Measurements from ENCODE around the gene KLK14. TPM values are rescaled to one million over a fixed set of nuclear protein-coding genes. Genes with fewer than 3 reads are reported as not detected.

The KLK14 gene
- total RNA-seq, 1 experiment from 2014 or later: 0.76 TPM

- Histone ChIP-seq H3K27me3 (ENCODE audit: insufficient read depth, low read length) (0 out of 2 replicates have a peak, but pooled peaks cover 4% of the 10 kb centered on the region), H3K79me2 (ENCODE audit: insufficient read depth, low read length) (no peaks in the 10 kb centered on the region), H3K9ac (ENCODE audit: low read length) (no peak overlapping the region), H3K4me2 (ENCODE audit: low read length) (no peak overlapping the region), H3K4me1 (ENCODE audit: control insufficient read depth in 1 of 2, insufficient read depth in 2 of 2, low read length in 2 of 2) (peaks cover 2 to 7% of the 10 kb centered on the region in 2 experiments; a peak in 1 of 4 replicates), H4K20me1 (ENCODE audit: insufficient read depth) (no peaks in the 10 kb centered on the region), H2AFZ (ENCODE audit: low read depth, low read length, poor library complexity, severe bottlenecking) (no peak overlapping the region), H3K4me3 (replicated peaks in 1 of 2; ENCODE audit: low read depth in 1 of 2, low read length in 2 of 2) (no peak overlapping the region), H3K36me3 (ENCODE audit: control insufficient read depth in 1 of 2, insufficient read depth in 2 of 2, low read length in 2 of 2) (no peaks in the 10 kb centered on the region), H3K9me2 (ENCODE audit: insufficient read depth) (no peaks in the 10 kb centered on the region), H3K9me3 (ENCODE audit: control insufficient read depth in 1 of 2, insufficient read depth in 1 of 2, low read depth in 1 of 2, low read length in 2 of 2) (no peaks in the 10 kb centered on the region), H3K27ac (ENCODE audit: low read depth, low read length) (no peak overlapping the region)
- TF ChIP-seq RAD21 (IDR thresholded peaks at IDR 0.05; ENCODE audit: low read depth) (no peak), YY1 (IDR thresholded peaks at IDR 0.05; ENCODE audit: extremely low read depth, insufficient replicate concordance, low read depth, low read length) (no peak), SIN3A (IDR thresholded peaks at IDR 0.05; ENCODE audit: low read depth) (no peak), EZH2 (IDR thresholded peaks at IDR 0.05) (no peak), POLR2A (IDR thresholded peaks at IDR 0.05; ENCODE audit: borderline replicate concordance, extremely low read depth, insufficient read depth, insufficient read length) (no peak), TCF7L2 (IDR thresholded peaks at IDR 0.05; ENCODE audit: borderline replicate concordance, extremely low read depth, insufficient read depth, insufficient read length) (no peak), JUND (IDR thresholded peaks at IDR 0.05) (no peak), MAX (IDR thresholded peaks at IDR 0.05) (no peak), SRF (IDR thresholded peaks at IDR 0.05; ENCODE audit: low read depth) (no peak), CBX3 (IDR thresholded peaks at IDR 0.05; ENCODE audit: low read depth) (no peak), ELF1 (IDR thresholded peaks at IDR 0.05; ENCODE audit: borderline replicate concordance, low read depth) (no peak)
- POLR2A ChIA-PET: no interaction called here
- RAD21 ChIA-PET (ENCODE audit: low non-redundant PET in 1 of 2, low total read pairs in 2 of 2, uncharacterized antibody in 2 of 2, unreplicated experiment in 2 of 2): no interaction called here
- BruUV-seq (replicated peaks): no TSS peak
- intact Hi-C loops (cut with micrococcal nuclease): no loop called here
- CTCF ChIA-PET: no interaction called here
- ATAC-seq: no peak
- no peak for DNase-seq (ENCODE audit: low read depth, low spot score)
These were observed 45.1 kb upstream of the KLK14 start for GRCh38 chr19:51127755-51128154.

GRCh38 chr19:51127032-51127431 lies 44.3 kb upstream of the KLK14 start:
- Histone ChIP-seq H3K4me3 (replicated peaks in 1 of 2; ENCODE audit: low read depth in 1 of 2, low read length in 2 of 2) (no peak overlapping the region), H2AFZ (ENCODE audit: low read depth, low read length, poor library complexity, severe bottlenecking) (no peak overlapping the region), H3K27ac (ENCODE audit: low read depth, low read length) (no peak overlapping the region), H4K20me1 (ENCODE audit: insufficient read depth) (no peaks in the 10 kb centered on the region), H3K4me2 (ENCODE audit: low read length) (no peak overlapping the region), H3K4me1 (ENCODE audit: control insufficient read depth in 1 of 2, insufficient read depth in 2 of 2, low read length in 2 of 2) (peaks cover under 1 to 2% of the 10 kb centered on the region in 2 experiments; a peak in 1 of 4 replicates), H3K9me2 (ENCODE audit: insufficient read depth) (no peaks in the 10 kb centered on the region), H3K27me3 (ENCODE audit: insufficient read depth, low read length) (0 out of 2 replicates have a peak, but pooled peaks cover 4% of the 10 kb centered on the region), H3K79me2 (ENCODE audit: insufficient read depth, low read length) (no peaks in the 10 kb centered on the region), H3K9me3 (ENCODE audit: control insufficient read depth in 1 of 2, insufficient read depth in 1 of 2, low read depth in 1 of 2, low read length in 2 of 2) (no peaks in the 10 kb centered on the region), H3K36me3 (ENCODE audit: control insufficient read depth in 1 of 2, insufficient read depth in 2 of 2, low read length in 2 of 2) (no peaks in the 10 kb centered on the region), H3K9ac (ENCODE audit: low read length) (no peak overlapping the region)
- no TSS peak for BruUV-seq (replicated peaks)
- ATAC-seq (no peak), DNase-seq (ENCODE audit: low read depth, low spot score) (no peak)
- CTCF ChIA-PET: no interaction called here
- intact Hi-C loops (cut with micrococcal nuclease): no loop called here
- RAD21 ChIA-PET (ENCODE audit: low non-redundant PET in 1 of 2, low total read pairs in 2 of 2, uncharacterized antibody in 2 of 2, unreplicated experiment in 2 of 2): no interaction called here
- POLR2A ChIA-PET: no interaction called here
- TF ChIP-seq CBX3 (IDR thresholded peaks at IDR 0.05; ENCODE audit: low read depth) (no peak), TCF7L2 (IDR thresholded peaks at IDR 0.05; ENCODE audit: borderline replicate concordance, extremely low read depth, insufficient read depth, insufficient read length) (no peak), SIN3A (IDR thresholded peaks at IDR 0.05; ENCODE audit: low read depth) (no peak), POLR2AphosphoS5 (IDR thresholded peaks at IDR 0.05; ENCODE audit: low read depth, low read length) (no peak), MAX (IDR thresholded peaks at IDR 0.05) (no peak), CTCF (IDR thresholded peaks at IDR 0.05 in 2 of 3, conservative IDR thresholded peaks at IDR 0.05 in 1 of 3; ENCODE audit: borderline replicate concordance in 1 of 3, insufficient read depth in 1 of 3, low read depth in 2 of 3, low read length in 2 of 3) (no peak), EGR1 (IDR thresholded peaks at IDR 0.05; ENCODE audit: low read depth) (no peak), ZFX (IDR thresholded peaks at IDR 0.05) (no peak), JUND (IDR thresholded peaks at IDR 0.05) (no peak), CEBPB (IDR thresholded peaks at IDR 0.05; ENCODE audit: low read depth) (no peak), SRF (IDR thresholded peaks at IDR 0.05; ENCODE audit: low read depth) (no peak), ZBTB33 (IDR thresholded peaks at IDR 0.05; ENCODE audit: extremely low read depth, insufficient replicate concordance, low read length) (no peak), ELF1 (IDR thresholded peaks at IDR 0.05; ENCODE audit: borderline replicate concordance, low read depth) (no peak)

All from HCT116 (cell line).